Ishikawa (cell line): Measurements from ENCODE around the gene FTH1.
A peak's percentile ranks its signal among the peaks of the same experiment; 100 is the strongest.

Experiments
- CEBPB ChIP-seq: IDR thresholded peaks from 2 replicates; pipeline ENCODE4 v1.6.1; 2012
- CREB1 ChIP-seq: IDR thresholded peaks from 2 replicates; pipeline ENCODE4 v1.6.1; 2012; ENCODE audit warnings: low read depth
- EGR1 ChIP-seq: IDR thresholded peaks from 2 replicates; pipeline ENCODE4 v1.6.1; 2012
- EP300 ChIP-seq: IDR thresholded peaks from 2 replicates; pipeline ENCODE4 v1.6.1; 2012; ENCODE audit warnings: borderline replicate concordance
- FOXM1 ChIP-seq: IDR thresholded peaks from 2 replicates; pipeline ENCODE4 v1.6.1; 2012; ENCODE audit warnings: low read depth, borderline replicate concordance
- NFIC ChIP-seq: IDR thresholded peaks from 2 replicates; pipeline ENCODE4 v1.6.1; 2012
- RAD21 ChIP-seq: IDR thresholded peaks from 2 replicates; pipeline ENCODE4 v1.6.1; 2012; ENCODE audit warnings: low read depth
- TAF1 ChIP-seq: IDR thresholded peaks from 2 replicates; pipeline ENCODE4 v1.6.1; 2012; ENCODE audit warnings: low read depth, mild to moderate bottlenecking
- TCF12 ChIP-seq: IDR thresholded peaks from 2 replicates; pipeline ENCODE4 v1.6.1; 2012; ENCODE audit warnings: low read depth
- TEAD4 ChIP-seq: IDR thresholded peaks from 2 replicates; pipeline ENCODE4 v1.6.1; 2012
- YY1 ChIP-seq: IDR thresholded peaks from 2 replicates; pipeline ENCODE4 v1.6.1; 2012; ENCODE audit warnings: low read depth
- ZBTB7A ChIP-seq: IDR thresholded peaks from 2 replicates; pipeline ENCODE4 v1.6.1; 2012; ENCODE audit warnings: low read depth
- TF ChIP-seq, protein P1 (sequence below): IDR thresholded peaks from 2 replicates; pipeline ENCODE4 v1.6.1; 2012
- TF ChIP-seq, protein P2 (sequence below): IDR thresholded peaks from 2 replicates; pipeline ENCODE4 v1.6.1; 2012; ENCODE audit warnings: low read depth, mild to moderate bottlenecking
- TF ChIP-seq, protein P3 (sequence below): IDR thresholded peaks from 2 replicates; pipeline ENCODE4 v1.6.1; 2012

Gene FTH1

DNA sequence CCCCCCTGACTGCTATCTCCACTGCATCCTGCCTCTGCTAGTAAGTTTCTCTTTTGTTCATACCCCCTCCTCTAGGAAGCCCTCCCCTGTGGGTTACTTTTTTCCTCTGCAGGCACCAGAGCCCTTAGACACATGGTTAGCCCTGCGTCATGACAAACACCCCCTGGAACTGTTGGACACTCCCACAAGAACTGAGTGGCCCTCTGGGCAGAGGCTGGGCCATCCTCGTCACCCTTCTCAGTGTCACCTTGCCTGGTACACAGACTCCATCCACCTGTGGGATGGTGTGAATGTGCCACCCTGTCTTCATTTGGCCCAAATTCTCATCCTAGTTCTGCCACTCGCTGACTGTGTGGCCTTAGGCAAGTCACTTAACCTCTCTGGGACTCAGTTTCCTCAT lies 46.0 kb downstream of the FTH1 start:
- TF ChIP-seq EGR1, result no peak
- no peak for TF ChIP-seq CEBPB
- TF ChIP-seq, protein P1, sequence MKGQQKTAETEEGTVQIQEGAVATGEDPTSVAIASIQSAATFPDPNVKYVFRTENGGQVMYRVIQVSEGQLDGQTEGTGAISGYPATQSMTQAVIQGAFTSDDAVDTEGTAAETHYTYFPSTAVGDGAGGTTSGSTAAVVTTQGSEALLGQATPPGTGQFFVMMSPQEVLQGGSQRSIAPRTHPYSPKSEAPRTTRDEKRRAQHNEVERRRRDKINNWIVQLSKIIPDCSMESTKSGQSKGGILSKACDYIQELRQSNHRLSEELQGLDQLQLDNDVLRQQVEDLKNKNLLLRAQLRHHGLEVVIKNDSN, result no peak
- TF ChIP-seq ZBTB7A, result no peak
- TF ChIP-seq TCF12, result no peak
- no peak for TF ChIP-seq TAF1
- TF ChIP-seq RAD21, result no peak
- TF ChIP-seq YY1, result no peak
- no peak for TF ChIP-seq TEAD4
- no peak for TF ChIP-seq CREB1
- TF ChIP-seq EP300, result no peak
- no peak for TF ChIP-seq NFIC
- TF ChIP-seq, protein P2, sequence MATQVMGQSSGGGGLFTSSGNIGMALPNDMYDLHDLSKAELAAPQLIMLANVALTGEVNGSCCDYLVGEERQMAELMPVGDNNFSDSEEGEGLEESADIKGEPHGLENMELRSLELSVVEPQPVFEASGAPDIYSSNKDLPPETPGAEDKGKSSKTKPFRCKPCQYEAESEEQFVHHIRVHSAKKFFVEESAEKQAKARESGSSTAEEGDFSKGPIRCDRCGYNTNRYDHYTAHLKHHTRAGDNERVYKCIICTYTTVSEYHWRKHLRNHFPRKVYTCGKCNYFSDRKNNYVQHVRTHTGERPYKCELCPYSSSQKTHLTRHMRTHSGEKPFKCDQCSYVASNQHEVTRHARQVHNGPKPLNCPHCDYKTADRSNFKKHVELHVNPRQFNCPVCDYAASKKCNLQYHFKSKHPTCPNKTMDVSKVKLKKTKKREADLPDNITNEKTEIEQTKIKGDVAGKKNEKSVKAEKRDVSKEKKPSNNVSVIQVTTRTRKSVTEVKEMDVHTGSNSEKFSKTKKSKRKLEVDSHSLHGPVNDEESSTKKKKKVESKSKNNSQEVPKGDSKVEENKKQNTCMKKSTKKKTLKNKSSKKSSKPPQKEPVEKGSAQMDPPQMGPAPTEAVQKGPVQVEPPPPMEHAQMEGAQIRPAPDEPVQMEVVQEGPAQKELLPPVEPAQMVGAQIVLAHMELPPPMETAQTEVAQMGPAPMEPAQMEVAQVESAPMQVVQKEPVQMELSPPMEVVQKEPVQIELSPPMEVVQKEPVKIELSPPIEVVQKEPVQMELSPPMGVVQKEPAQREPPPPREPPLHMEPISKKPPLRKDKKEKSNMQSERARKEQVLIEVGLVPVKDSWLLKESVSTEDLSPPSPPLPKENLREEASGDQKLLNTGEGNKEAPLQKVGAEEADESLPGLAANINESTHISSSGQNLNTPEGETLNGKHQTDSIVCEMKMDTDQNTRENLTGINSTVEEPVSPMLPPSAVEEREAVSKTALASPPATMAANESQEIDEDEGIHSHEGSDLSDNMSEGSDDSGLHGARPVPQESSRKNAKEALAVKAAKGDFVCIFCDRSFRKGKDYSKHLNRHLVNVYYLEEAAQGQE, result no peak
- TF ChIP-seq FOXM1, result no peak
- TF ChIP-seq, protein P3, sequence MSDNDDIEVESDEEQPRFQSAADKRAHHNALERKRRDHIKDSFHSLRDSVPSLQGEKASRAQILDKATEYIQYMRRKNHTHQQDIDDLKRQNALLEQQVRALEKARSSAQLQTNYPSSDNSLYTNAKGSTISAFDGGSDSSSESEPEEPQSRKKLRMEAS, result no peak

DNA sequence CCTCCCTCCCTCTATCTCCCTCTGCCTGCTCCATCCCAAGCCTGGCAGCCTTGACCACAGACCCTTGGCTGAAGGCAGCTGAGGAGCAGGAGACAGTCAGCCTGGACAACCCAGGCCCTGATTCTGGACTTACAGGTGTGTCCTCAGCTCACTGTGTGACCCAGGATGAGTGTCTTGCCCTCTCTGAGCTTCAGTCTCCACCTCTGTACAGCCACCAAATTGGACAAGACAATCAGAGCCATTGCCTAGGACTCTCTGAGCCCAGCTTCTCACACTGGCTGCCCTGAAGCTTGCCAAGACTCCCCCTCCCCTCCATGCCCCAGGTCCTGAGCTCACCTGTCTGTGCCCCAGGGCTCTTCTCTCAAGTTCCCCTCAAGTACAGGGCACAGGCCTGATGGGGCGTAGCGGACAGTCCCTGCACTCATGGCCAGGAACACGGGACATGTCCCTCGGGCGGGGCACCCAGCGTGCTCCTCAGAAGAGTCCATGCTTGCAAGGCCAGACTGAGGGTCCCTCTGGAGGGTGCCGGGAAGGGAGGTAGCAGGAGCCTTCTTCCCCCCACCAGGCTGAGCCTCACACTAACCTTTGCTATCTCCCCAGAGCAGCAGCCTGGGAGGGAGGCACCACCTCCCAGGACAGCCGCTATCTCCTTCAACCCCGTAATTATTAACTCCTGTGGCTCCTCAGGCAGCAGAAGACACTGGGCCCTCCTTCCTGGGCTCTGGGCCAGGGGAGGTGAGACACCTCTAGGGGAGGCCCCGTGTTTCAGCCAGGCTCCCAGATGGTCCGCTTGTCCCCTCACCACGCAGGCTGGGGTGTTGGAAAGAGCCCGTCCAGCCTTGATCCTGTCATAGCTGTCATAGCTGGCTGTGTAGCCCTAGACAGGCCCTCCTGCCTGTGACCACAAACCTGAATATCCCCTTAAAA lies 47.5 kb downstream of the FTH1 start:
- no peak for TF ChIP-seq CEBPB

DNA sequence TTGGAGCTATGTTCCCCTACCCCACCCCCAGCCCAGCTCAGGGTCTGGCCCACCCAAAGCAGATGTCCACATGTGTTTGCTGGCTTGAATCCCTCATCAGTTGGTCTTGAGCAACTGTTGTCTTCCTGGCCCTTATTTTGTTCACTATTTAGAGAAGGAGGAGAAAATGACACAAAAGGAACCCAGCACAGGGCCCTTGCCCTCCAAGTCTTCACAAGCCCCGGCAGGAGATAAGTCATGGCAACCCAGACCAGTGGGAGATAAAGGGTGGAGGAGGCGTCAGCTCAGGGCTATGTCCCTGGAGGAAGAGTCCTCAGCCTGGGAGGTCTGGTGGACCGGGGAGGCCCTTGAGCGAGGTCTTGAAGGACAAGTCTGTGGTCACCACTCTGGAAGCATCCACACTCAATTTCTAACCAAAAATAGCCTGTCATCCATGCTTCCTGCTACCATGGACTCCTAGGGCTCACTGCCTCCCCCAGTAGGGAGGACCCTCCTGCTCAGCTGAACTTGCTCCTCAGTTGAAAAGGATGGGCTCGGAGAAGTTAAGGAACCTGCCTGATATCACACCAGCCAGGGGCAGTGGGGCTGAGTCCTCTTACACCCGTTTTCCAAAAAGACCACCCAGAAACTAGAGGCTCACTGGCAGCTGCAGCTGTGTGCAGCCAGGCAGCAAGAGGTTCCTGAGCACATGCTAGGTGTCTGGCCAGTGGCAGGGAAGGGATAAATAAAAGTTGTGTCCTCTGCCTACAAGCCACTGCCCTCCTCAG lies 48.3 kb downstream of the FTH1 start:
- no peak for TF ChIP-seq NFIC

DNA sequence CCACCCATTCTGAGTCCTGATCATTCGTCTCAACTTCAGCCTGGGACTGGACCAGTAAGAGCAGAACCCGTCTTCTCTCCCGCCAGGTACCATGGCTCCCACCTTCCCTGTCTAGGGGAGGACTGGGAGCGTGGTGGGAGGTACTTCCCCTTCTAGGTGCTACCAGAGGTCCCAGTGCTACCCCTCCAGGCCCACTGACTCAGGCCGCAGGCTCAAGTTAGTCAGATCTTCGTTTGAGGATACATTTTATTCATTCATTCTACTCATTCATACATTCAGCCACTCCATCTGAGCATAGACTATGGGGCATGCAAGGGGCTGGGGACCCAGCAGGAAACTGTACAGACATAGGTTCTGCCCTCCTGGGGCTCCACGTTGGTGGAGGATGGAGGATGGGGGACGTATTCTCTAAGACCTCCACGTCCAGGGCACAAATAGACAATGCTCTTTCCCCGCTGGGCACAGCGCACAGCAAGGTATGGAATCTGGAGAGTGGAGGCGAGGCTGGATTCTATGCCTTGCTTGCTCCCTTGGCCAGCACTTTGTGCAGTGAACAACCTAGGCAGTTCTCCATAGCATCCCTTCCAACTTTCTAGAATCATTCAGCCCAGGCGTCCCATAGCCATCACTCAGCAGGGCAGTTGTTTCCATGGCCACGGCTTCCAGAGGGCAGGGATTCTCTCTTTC lies 49.0 kb downstream of the FTH1 start:
- TF ChIP-seq TCF12, result no peak
- no peak for TF ChIP-seq EP300
- TF ChIP-seq EGR1, result no peak
- TF ChIP-seq TAF1, result no peak
- TF ChIP-seq RAD21, result no peak
- no peak for TF ChIP-seq YY1
- no peak for TF ChIP-seq NFIC
- TF ChIP-seq, protein P1, result no peak
- no peak for TF ChIP-seq CREB1

DNA sequence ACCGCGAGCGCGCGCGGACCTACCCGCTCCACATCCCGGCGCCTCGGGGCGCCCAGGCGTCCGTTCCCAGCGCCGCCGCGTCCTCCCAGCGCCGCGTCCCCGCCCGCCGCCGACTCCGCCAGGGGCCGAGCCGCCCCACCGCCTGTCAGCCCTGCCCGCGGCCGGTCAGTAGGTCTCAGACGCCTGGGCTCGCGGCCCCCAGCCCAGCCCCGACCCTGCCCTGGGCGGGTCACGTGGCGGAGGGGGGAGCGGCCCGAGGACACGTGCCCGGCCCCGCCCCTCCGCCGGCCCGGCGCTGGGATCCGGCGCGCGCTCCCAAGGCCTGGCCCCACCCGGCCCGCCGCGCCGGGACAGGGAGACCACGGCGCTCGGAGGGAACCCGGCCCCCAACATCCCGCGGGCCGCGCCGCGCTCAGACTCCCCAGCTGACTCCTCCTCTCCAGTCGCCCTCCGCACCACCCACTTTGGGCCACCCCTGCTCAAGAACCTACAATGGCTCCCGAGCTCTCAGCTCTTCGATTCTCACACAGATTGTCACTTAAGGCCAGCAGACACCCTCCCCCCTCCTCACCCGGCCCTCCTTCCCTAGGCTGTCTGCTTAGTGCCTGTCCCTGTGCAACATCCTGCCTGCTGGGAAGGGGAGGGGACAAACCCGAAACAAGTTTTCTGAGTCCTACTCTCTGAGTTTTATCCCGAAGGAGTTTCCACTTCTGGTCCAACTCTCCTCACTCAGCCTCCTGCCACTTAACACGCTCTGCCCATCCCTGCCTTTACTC lies 49.9 kb downstream of the FTH1 start, which contains the start of gene RAB3IL1:
TSS of gene RAB3IL1 (minus strand) at position 233 of the 776 bp plus-strand sequence. CDS start at position 34, 199 bp downstream.
- TF ChIP-seq, protein P3, result peak; percentile 49; the same call in 1 of the 2 replicates
- TF ChIP-seq, protein P1, result peak; percentile 94
- TF ChIP-seq CEBPB, result no peak

DNA sequence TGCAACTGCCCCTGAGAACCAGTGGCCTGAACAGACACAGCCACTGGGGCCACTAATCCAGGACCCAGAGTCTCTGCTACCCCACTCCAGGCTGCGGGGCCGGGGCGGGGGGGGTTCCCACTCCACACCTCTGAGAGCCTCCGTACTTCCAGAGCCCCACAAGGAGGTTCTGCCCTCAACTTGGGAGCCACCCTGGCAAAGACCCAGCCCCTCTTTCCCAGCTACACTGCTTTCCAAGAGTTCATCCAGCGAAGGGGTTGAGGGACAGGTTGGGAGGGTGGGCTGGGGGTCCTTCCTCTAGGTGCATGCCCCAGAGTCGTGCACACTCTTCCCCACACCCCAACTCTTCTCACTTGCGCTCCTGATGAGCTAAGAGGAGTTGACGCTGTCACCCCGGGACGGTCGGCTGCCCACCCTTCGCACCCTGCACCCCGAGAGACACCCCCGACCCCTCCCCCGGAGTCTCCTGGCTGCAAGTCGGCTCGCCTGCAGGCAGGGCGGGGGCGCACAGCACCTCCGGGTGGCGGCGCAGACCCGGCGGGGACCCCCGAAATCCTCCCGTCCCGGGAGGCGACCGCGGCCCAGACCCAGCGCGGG lies 50.6 kb downstream of the FTH1 start:
- TF ChIP-seq, protein P3, result no peak
- TF ChIP-seq EGR1 (no peak), TCF12 (no peak), RAD21 (no peak), NFIC (no peak), FOXM1 (no peak), YY1 (no peak), TEAD4 (no peak), CEBPB (no peak), CREB1 (no peak), TAF1 (no peak)
- TF ChIP-seq, protein P1, result no peak
